HG02588 (cell line): ENCODE data around the gene AGPS.

Experiments used
- ATAC-seq: cut with Tn5 transposase; IDR thresholded peaks from one replicate; pipeline ENCODE4 v1.9.1; 2021; ENCODE audit warnings: mild to moderate bottlenecking, moderate library complexity; ENCODE audit not compliant: unreplicated experiment

The AGPS gene

GRCh38 chr2:177383935-177384334, 8.6 kb upstream of the AGPS start:
- ATAC-seq = no peak

GRCh38 chr2:177385151-177385550, 7.4 kb upstream of the AGPS start:
- no peak for ATAC-seq

- ATAC-seq = no peak
Measured at GRCh38 chr2:177391822-177392372, 676 bp upstream of the AGPS start.

- ATAC-seq = no peak
Measured at GRCh38 chr2:177393203-177393755, 706 bp downstream of the AGPS start.

GRCh38 chr2:177393824-177394593, 1.4 kb downstream of the AGPS start:
- no peak for ATAC-seq

- ATAC-seq = no peak
Measured at GRCh38 chr2:177394594-177394973, 2.0 kb downstream of the AGPS start.

GRCh38 chr2:177395351-177396065, 2.9 kb downstream of the AGPS start:
- ATAC-seq = no peak

GRCh38 chr2:177396703-177397460, 4.3 kb downstream of the AGPS start:
- no peak for ATAC-seq

- no peak for ATAC-seq
Measured at GRCh38 chr2:177397481-177398289, 5.1 kb downstream of the AGPS start.

- no peak for ATAC-seq
Measured at GRCh38 chr2:177398290-177398683, 5.7 kb downstream of the AGPS start.

GRCh38 chr2:177398791-177399190, 6.2 kb downstream of the AGPS start:
- ATAC-seq = no peak

- no peak for ATAC-seq
Measured at GRCh38 chr2:177399376-177399775, 6.8 kb downstream of the AGPS start.

- no peak for ATAC-seq
Measured at GRCh38 chr2:177400337-177400923, 7.9 kb downstream of the AGPS start.

GRCh38 chr2:177402096-177402495, 9.5 kb downstream of the AGPS start:
- no peak for ATAC-seq

- ATAC-seq = no peak
Measured at GRCh38 chr2:177403838-177404237, 11.3 kb downstream of the AGPS start.

GRCh38 chr2:177404243-177404642, 11.7 kb downstream of the AGPS start:
- ATAC-seq = no peak

GRCh38 chr2:177405029-177405692, 12.6 kb downstream of the AGPS start:
- ATAC-seq = no peak

- ATAC-seq = no peak
Measured at GRCh38 chr2:177406182-177406581, 13.6 kb downstream of the AGPS start.

- ATAC-seq = no peak
Measured at GRCh38 chr2:177407031-177407430, 14.5 kb downstream of the AGPS start.
